DOHH2 (cell line): Measurements from ENCODE around the gene PDE4C.

Experiments
- H3F3A ChIP-seq: fragments of 200-600 bp; sonication (generic), shearing (Covaris generic); 2 replicates; pipeline ENCODE4 v1.6.0; 2016; ENCODE audit warnings: antibody characterized with exemption, mild to moderate bottlenecking; ENCODE audit not compliant: control insufficient read depth, insufficient read depth
- H3K27ac ChIP-seq: fragments of 200-600 bp; sonication (generic); 2 replicates; pipeline ENCODE4 v1.5.1; 2014; ENCODE audit warnings: low read depth, mild to moderate bottlenecking, low read length, moderate library complexity
- H3K27me3 ChIP-seq: fragments of 200-600 bp; sonication (generic); 2 replicates; pipeline ENCODE4 v1.6.1; 2014; ENCODE audit warnings: mild to moderate bottlenecking, low read length, mixed read lengths; ENCODE audit not compliant: control insufficient read depth
- H3K36me3 ChIP-seq: fragments of 200-600 bp; sonication (generic); 2 replicates; pipeline ENCODE4 v1.6.1; 2014; ENCODE audit warnings: mild to moderate bottlenecking, low read length, moderate library complexity, mixed read lengths; ENCODE audit not compliant: control insufficient read depth
- H3K4me1 ChIP-seq: fragments of 200-600 bp; sonication (generic); 2 replicates; pipeline ENCODE4 v1.6.1; 2014; ENCODE audit warnings: mild to moderate bottlenecking, low read length, mixed read lengths; ENCODE audit not compliant: control insufficient read depth
- H3K4me2 ChIP-seq: fragments of 200-600 bp; sonication (generic); 2 replicates; pipeline ENCODE4 v1.6.0; 2014; ENCODE audit warnings: mild to moderate bottlenecking, low read length, moderate library complexity
- H3K4me3 ChIP-seq: fragments of 200-600 bp; sonication (generic); 2 replicates; pipeline ENCODE4 v1.5.1; 2014; ENCODE audit warnings: mild to moderate bottlenecking, low read length, mixed read lengths
- H3K79me2 ChIP-seq: fragments of 200-600 bp; sonication (generic); 2 replicates; pipeline ENCODE4 v1.6.1; 2014; ENCODE audit warnings: mild to moderate bottlenecking, low read length, mixed read lengths; ENCODE audit not compliant: control insufficient read depth
- H3K9me2 ChIP-seq: fragments of 200-600 bp; sonication (generic); replicated peaks from 2 replicates; pipeline ENCODE4 v1.6.1; 2014; ENCODE audit warnings: mild to moderate bottlenecking, low read length, mixed read lengths; ENCODE audit not compliant: control insufficient read depth
- H3K9me3 ChIP-seq: fragments of 200-600 bp; sonication (generic); 2 replicates; pipeline ENCODE4 v1.6.1; 2014; ENCODE audit warnings: antibody characterized with exemption, low read length, mixed read lengths; ENCODE audit not compliant: control insufficient read depth, insufficient read depth
- H4K20me1 ChIP-seq: fragments of 200-600 bp; sonication (generic); 2 replicates; pipeline ENCODE4 v1.6.0; 2014; ENCODE audit warnings: low read depth, mild to moderate bottlenecking, antibody characterized with exemption, low read length, moderate library complexity; ENCODE audit not compliant: control insufficient read depth, insufficient read depth
- EZH2phosphoT487 ChIP-seq: fragments of 200-600 bp; sonication (generic); IDR thresholded peaks from 2 replicates; pipeline ENCODE4 v1.6.1; 2017; ENCODE audit warnings: borderline replicate concordance, mild to moderate bottlenecking, antibody characterized with exemption, low read length, moderate library complexity, mixed read lengths
- TF ChIP-seq, protein P1 (sequence below): fragments of 200-600 bp; sonication (generic); IDR thresholded peaks from one replicate; pipeline ENCODE4 v1.5.1; 2014; ENCODE audit warnings: antibody characterized with exemption, mild to moderate bottlenecking, low read depth, low read length; ENCODE audit not compliant: poor library complexity, severe bottlenecking

PDE4C gene

DNA sequence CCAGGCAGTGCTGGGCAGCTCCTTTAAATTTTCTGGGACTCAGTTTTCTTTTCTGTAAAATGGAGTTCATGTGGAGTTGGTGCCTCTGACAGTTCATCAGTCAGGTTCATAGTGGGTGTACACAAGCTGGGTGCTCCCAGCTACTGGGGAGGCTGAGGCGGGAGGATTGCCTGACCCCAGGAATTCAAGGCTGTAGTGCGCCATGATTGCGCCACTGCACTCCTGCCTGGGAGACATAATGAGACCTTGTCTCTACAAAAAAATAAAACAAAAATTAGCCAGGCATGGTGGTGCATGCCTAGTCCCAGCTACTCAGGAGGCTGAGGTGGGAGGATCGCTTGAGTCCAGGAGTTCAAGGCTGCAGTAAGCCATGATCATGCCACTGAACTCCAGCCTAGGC, 26.9 kb upstream of the PDE4C start:
- TF ChIP-seq EZH2phosphoT487: no peak
- TF ChIP-seq, protein P1, sequence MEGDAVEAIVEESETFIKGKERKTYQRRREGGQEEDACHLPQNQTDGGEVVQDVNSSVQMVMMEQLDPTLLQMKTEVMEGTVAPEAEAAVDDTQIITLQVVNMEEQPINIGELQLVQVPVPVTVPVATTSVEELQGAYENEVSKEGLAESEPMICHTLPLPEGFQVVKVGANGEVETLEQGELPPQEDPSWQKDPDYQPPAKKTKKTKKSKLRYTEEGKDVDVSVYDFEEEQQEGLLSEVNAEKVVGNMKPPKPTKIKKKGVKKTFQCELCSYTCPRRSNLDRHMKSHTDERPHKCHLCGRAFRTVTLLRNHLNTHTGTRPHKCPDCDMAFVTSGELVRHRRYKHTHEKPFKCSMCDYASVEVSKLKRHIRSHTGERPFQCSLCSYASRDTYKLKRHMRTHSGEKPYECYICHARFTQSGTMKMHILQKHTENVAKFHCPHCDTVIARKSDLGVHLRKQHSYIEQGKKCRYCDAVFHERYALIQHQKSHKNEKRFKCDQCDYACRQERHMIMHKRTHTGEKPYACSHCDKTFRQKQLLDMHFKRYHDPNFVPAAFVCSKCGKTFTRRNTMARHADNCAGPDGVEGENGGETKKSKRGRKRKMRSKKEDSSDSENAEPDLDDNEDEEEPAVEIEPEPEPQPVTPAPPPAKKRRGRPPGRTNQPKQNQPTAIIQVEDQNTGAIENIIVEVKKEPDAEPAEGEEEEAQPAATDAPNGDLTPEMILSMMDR: no peak
- H3K9me2 ChIP-seq: no peaks in the 10 kb centered on the region

DNA sequence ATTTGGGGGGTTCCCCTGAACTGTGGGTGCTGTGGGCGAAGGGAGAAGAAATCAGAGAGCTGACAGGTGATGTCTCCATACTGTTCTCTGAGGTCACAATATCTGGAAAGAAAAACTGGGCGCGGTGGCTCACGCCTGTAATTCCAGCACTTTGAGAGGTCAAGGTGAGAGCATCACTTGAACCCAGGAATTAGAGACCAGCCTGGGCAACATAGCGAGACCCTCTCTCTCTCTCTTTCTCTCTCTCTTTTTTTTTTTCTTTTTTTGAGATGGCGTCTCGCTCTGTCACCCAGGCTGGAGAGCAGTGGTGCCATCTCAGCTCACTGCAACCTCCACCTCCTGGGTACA, 26.1 kb upstream of the PDE4C start:
- Histone ChIP-seq H3K79me2 (no peaks in the 10 kb centered on the region), H3K4me3 (no peak overlapping the region), H4K20me1 (no peaks in the 10 kb centered on the region), H3K27me3 (peaks cover 20% of the 10 kb centered on the region), H3K4me1 (peaks cover 22% of the 10 kb centered on the region), H3K9me2 (no peaks in the 10 kb centered on the region), H3K9me3 (peaks cover 5% of the 10 kb centered on the region; the same call in 1 of the 2 replicates), H3K4me2 (no peak overlapping the region), H3F3A (0 out of 2 replicates have a peak, but pooled peaks cover 4% of the 10 kb centered on the region), H3K36me3 (no peaks in the 10 kb centered on the region), H3K27ac (no peak overlapping the region)
- TF ChIP-seq EZH2phosphoT487: no peak
- TF ChIP-seq, protein P1: no peak

More for the DNA sequence above, 26.9 kb upstream of the PDE4C start:
- no peak overlapping the region for H3K4me3 ChIP-seq
- H3K9me3 ChIP-seq: peaks cover 5% of the 10 kb centered on the region; the same call in 1 of the 2 replicates
- H3K4me2 ChIP-seq: no peak overlapping the region
- H3K27me3 ChIP-seq: peaks cover 20% of the 10 kb centered on the region
- H3K36me3 ChIP-seq: no peaks in the 10 kb centered on the region
- no peaks in the 10 kb centered on the region for H3K79me2 ChIP-seq
- peaks cover 22% of the 10 kb centered on the region for H3K4me1 ChIP-seq
- H4K20me1 ChIP-seq: no peaks in the 10 kb centered on the region
- H3K27ac ChIP-seq: no peak overlapping the region
- H3F3A ChIP-seq: 0 out of 2 replicates have a peak, but pooled peaks cover 4% of the 10 kb centered on the region

DNA sequence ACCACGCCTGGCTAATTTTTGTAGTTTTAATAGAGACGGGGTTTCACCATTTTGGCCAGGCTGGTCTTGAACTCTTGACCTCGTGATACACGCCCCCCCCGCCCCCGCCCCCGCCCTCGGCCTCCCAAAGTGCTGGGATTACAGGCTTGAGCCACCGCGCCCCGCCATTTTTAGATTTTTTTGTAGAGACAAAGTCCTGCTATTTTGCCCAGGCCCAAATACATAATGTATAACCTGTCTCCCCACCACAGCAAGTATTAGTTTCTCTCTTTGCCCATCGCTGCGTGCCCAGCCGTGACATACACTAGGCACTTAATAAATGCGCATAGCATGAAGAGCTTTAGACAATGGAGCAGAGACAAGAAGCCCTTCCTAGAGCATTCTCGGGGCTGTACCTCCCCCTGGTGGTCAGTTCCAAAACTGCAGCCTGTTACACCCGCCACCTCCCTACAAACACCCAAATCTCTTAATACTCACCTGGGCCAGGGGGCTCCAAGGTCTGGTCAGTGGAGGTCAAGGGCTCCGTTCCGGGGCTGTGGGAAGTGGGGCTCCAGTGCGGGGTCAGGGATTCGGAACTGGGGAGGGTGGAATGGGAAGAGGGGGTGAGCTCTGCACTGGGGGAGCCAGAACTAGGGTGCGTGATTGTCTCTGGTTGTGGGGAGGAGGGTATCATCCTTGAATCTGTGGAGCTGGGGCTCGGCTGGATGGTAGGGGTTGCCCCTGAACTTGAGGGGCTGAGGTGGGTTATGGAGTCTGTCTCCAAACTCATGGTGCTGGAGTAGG, 25.5 kb upstream of the PDE4C start:
- TF ChIP-seq, protein P1: peak; percentile 93
- TF ChIP-seq EZH2phosphoT487: no peak
- H3K27me3 ChIP-seq: peaks cover 20% of the 10 kb centered on the region
- no peaks in the 10 kb centered on the region for H3K79me2 ChIP-seq
- peaks cover 22% of the 10 kb centered on the region for H3K4me1 ChIP-seq
- peaks cover 5% of the 10 kb centered on the region; the same call in 1 of the 2 replicates for H3K9me3 ChIP-seq
- no peak overlapping the region for H3K4me2 ChIP-seq
- H4K20me1 ChIP-seq: no peaks in the 10 kb centered on the region
- no peaks in the 10 kb centered on the region for H3K36me3 ChIP-seq
- no peaks in the 10 kb centered on the region for H3K9me2 ChIP-seq
- H3K4me3 ChIP-seq: no peak overlapping the region
- H3F3A ChIP-seq: 0 out of 2 replicates have a peak, but pooled peaks cover 4% of the 10 kb centered on the region
- H3K27ac ChIP-seq: no peak overlapping the region
